ENCODE results near the gene TMSB10.

The TMSB10 gene

GRCh38 chr2:84880645-84881521, 24.6 kb upstream of the TMSB10 start, which contains the start of gene TRABD2A:
Gene TRABD2A, minus strand, starts transcription at chr2:84881084. Its CDS starts 45 bp downstream, at chr2:84881039.
- DNase-seq, result no peak

GRCh38 chr2:84881581-84882413, 23.7 kb upstream of the TMSB10 start:
- DNase-seq, result no peak

- no peak for DNase-seq
Measured at GRCh38 chr2:84882414-84882738, 23.1 kb upstream of the TMSB10 start.

GRCh38 chr2:84882775-84883550, 22.5 kb upstream of the TMSB10 start:
- DNase-seq, result no peak

- no peak for DNase-seq
Measured at GRCh38 chr2:84884449-84884848, 21.0 kb upstream of the TMSB10 start.

GRCh38 chr2:84885111-84885510, 20.3 kb upstream of the TMSB10 start:
- no peak for DNase-seq

GRCh38 chr2:84886791-84887190, 18.7 kb upstream of the TMSB10 start:
- no peak for DNase-seq

- DNase-seq, result no peak
Measured at GRCh38 chr2:84888401-84889276, 16.8 kb upstream of the TMSB10 start.

- no peak for DNase-seq
Measured at GRCh38 chr2:84889332-84889731, 16.1 kb upstream of the TMSB10 start.

GRCh38 chr2:84891355-84892010, 14.0 kb upstream of the TMSB10 start:
- DNase-seq, result no peak

- no peak for DNase-seq
Measured at GRCh38 chr2:84894131-84894586, 11.3 kb upstream of the TMSB10 start.

GRCh38 chr2:84894758-84895520, 10.5 kb upstream of the TMSB10 start:
- DNase-seq, result no peak

- no peak for DNase-seq
Measured at GRCh38 chr2:84896567-84896966, 8.9 kb upstream of the TMSB10 start.

- DNase-seq, result no peak
Measured at GRCh38 chr2:84897773-84898172, 7.7 kb upstream of the TMSB10 start.

GRCh38 chr2:84899304-84900204, 5.9 kb upstream of the TMSB10 start:
- no peak for DNase-seq

- DNase-seq, result no peak
Measured at GRCh38 chr2:84900971-84901370, 4.5 kb upstream of the TMSB10 start.

GRCh38 chr2:84901593-84902120, 3.8 kb upstream of the TMSB10 start:
- no peak for DNase-seq

- DNase-seq, result no peak
Measured at GRCh38 chr2:84902526-84902925, 2.9 kb upstream of the TMSB10 start.

GRCh38 chr2:84904151-84904550, 1.3 kb upstream of the TMSB10 start:
- no peak for DNase-seq

Data from cortex of kidney (tissue), 1 donor.